GM23248 (cell line): ENCODE measurements around the gene ERC1.

Experiments used
- EZH2 ChIP-seq: fragments of 200-600 bp; sonication (generic); IDR thresholded peaks from 2 replicates; pipeline ENCODE4 v1.6.1; 2018; ENCODE audit warnings: antibody characterized with exemption, mild to moderate bottlenecking; ENCODE audit not compliant: insufficient read depth, poor library complexity, severe bottlenecking
- EZH2phosphoT487 ChIP-seq: fragments of 200-600 bp; sonication (generic); IDR thresholded peaks from 2 replicates; pipeline ENCODE4 v1.6.1; 2018; ENCODE audit warnings: antibody characterized with exemption, moderate library complexity, mild to moderate bottlenecking, low read depth; ENCODE audit not compliant: insufficient read depth

- TF ChIP-seq EZH2 (no peak), EZH2phosphoT487 (no peak)
Measured at GRCh38 chr12:1044696-1045095, 53.7 kb downstream of the ERC1 start.
